ENCODE data around the gene MESP2. TPM values are rescaled to one million over a fixed set of nuclear protein-coding genes. Genes with fewer than 3 reads are reported as not detected.

The MESP2 gene
- total RNA-seq, 1 experiment from 2014 or later = 0.28 TPM

DNA sequence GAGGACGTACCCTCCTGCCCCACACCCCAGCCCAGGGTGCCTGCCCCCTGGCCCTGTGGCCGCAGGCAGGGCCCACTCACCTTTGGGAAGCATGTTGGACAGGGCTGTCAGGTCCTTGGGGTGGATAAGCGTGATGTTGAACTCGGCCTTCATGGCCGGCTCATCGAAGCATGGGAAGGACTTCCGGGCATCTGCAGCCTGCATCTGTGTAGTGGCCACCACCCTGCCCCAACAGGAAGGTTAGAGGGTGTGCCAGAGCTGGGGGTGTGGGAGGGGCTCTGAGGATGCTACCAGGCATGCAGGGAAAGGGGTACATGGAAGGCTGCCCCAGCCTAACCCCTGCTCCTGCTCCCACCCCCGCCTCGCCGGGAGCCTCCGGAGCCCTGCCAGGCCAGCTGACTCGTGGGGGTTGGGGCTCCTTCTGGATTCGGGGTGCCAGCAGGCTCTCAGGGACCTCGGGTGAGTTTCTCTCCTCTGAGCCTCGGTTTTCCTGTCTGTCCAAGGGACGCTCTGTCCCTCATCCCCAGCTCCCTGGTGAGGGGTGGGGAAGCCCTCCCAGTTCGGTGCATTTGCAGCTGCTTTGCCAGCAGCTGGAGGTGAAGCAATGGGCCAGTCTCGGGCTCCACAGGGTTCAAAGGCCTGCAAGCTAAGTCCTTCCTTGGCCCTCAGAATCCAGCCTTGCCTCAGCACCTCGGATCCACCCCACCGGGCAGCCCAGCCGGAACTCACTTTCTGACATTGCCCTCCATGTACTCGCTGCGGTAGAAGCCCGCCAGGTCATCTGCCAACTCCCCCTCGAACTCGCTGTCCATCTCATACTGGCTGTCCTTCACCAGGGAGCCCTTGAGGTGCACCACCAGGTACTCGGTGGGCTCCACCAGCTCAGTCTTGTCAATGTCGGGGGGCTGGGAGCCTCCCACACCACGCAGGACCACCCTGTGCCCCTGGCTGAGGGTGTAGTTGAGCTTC is 29.4 kb downstream of the MESP2 start:
- DNase-seq = no peak

More for the DNA sequence above, 29.4 kb downstream of the MESP2 start:
- Mint-ChIP-seq H3K27me3 (ENCODE audit: low read depth) (peaks cover 1% of the 10 kb centered on the region), H3K27ac (no peak overlapping the region), H3K9me3 (no peaks in the 10 kb centered on the region), H3K4me1 (peaks cover 14 to 34% of the 10 kb centered on the region in 2 experiments; a peak in 3 of 4 replicates), H3K4me3 (no peak overlapping the region), H3K36me3 (ENCODE audit: insufficient read depth in 1 of 3, low read depth in 3 of 3) (no peaks in the 10 kb centered on the region)
- Histone ChIP-seq H3K4me2 (ENCODE audit: insufficient read depth, insufficient read length, low read length) (no peak overlapping the region), H3K23ac (ENCODE audit: insufficient read length, low read depth, low read length) (no peak overlapping the region), H3K18ac (ENCODE audit: insufficient read length, low read depth, low read length) (no peak overlapping the region), H4K5ac (ENCODE audit: insufficient read length, low read depth, low read length) (no peak overlapping the region), H3K9me3 (ENCODE audit: control insufficient read depth, low read depth, low read length) (no peaks in the 10 kb centered on the region), H3K27ac (ENCODE audit: insufficient read length, low read depth, low read length) (no peak overlapping the region), H2BK12ac (ENCODE audit: insufficient read length, low read depth, low read length) (no peak overlapping the region), H2BK5ac (ENCODE audit: insufficient read length, low read length) (no peak overlapping the region), H3K9ac (ENCODE audit: extremely low read depth, insufficient read length, low read length) (no peak overlapping the region), H2AFZ (ENCODE audit: low read length) (no peak overlapping the region), H3T11ph (ENCODE audit: low read length) (no peak overlapping the region), H3K23me2 (ENCODE audit: insufficient read length, low read depth, low read length, poor library complexity, severe bottlenecking) (no peaks in the 10 kb centered on the region), H2AK5ac (ENCODE audit: insufficient read length, low read length) (no peak overlapping the region), H4K91ac (ENCODE audit: insufficient read length, low read depth, low read length) (no peak overlapping the region), H3K79me1 (ENCODE audit: insufficient read depth, low read depth, low read length, poor library complexity, severe bottlenecking) (no peaks in the 10 kb centered on the region), H4K20me1 (ENCODE audit: control insufficient read depth, insufficient read depth, insufficient read length) (no peaks in the 10 kb centered on the region), H3K14ac (ENCODE audit: insufficient read depth, low read length) (no peak overlapping the region), H3K79me2 (ENCODE audit: insufficient read depth, low read length) (no peaks in the 10 kb centered on the region), H3K4me1 (ENCODE audit: insufficient read depth, low read length) (no peaks in the 10 kb centered on the region), H4K8ac (replicated peaks; ENCODE audit: insufficient read length, low read depth, low read length) (no peak overlapping the region), H3K56ac (ENCODE audit: insufficient read length, low read depth, low read length) (no peak overlapping the region), H2BK15ac (ENCODE audit: low read depth, low read length) (no peak overlapping the region), H3K4ac (ENCODE audit: low read depth, low read length) (no peak overlapping the region), H2BK20ac (ENCODE audit: low read depth, low read length, poor library complexity, severe bottlenecking) (no peak overlapping the region), H3K27me3 (ENCODE audit: insufficient read depth, low read length) (no peaks in the 10 kb centered on the region), H2BK120ac (ENCODE audit: low read depth, low read length, poor library complexity, severe bottlenecking) (no peak overlapping the region)
- no CpG with 5 or more reads among the region's 29 CpGs for WGBS (ENCODE audit: extremely low coverage, insufficient read length, low lambda C conversion rate)
- TF ChIP-seq, protein P1, sequence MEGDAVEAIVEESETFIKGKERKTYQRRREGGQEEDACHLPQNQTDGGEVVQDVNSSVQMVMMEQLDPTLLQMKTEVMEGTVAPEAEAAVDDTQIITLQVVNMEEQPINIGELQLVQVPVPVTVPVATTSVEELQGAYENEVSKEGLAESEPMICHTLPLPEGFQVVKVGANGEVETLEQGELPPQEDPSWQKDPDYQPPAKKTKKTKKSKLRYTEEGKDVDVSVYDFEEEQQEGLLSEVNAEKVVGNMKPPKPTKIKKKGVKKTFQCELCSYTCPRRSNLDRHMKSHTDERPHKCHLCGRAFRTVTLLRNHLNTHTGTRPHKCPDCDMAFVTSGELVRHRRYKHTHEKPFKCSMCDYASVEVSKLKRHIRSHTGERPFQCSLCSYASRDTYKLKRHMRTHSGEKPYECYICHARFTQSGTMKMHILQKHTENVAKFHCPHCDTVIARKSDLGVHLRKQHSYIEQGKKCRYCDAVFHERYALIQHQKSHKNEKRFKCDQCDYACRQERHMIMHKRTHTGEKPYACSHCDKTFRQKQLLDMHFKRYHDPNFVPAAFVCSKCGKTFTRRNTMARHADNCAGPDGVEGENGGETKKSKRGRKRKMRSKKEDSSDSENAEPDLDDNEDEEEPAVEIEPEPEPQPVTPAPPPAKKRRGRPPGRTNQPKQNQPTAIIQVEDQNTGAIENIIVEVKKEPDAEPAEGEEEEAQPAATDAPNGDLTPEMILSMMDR (conservative IDR thresholded peaks at IDR 0.05) = no peak
